Adrenal gland (tissue), 12 donors: ENCODE results near the gene RAB40C. TPM values are rescaled to one million over a fixed set of nuclear protein-coding genes. Genes with fewer than 3 reads are reported as not detected.
A peak's percentile ranks its signal among the peaks of the same experiment; 100 is the strongest.

ENCODE experiments used
- DNase-seq, 7 donors: peaks; one replicate each; pipeline ENCODE4 v3.0.0-alpha.2; 2019 to 2020
- H3K27ac ChIP-seq, 5 donors: fragments of 200-600 bp; sonication (generic) in 4 of 5; 1 replicate in 3 of 5; 2 replicates in 2 of 5; pipeline versions ENCODE4 v1.5.1 to v1.8.0; 2016 to 2020; ENCODE audit warnings: mild to moderate bottlenecking in 1 of 5
- H3K27me3 ChIP-seq: fragments of 200-600 bp; 2 replicates; pipeline ENCODE4 v1.8.0; 2021
- H3K36me3 ChIP-seq, 2 donors: fragments of 200-600 bp; replicated peaks in 1 of 2; 1 replicate in 1 of 2; 2 replicates in 1 of 2; pipeline versions ENCODE4 v1.5.1 to v1.8.0; 2018 to 2022
- H3K4me1 ChIP-seq, 2 donors: fragments of 200-600 bp; replicated peaks in 1 of 2; 1 replicate in 1 of 2; 2 replicates in 1 of 2; pipeline versions ENCODE4 v1.5.1 to v1.8.0; 2018 to 2021
- H3K4me3 ChIP-seq, 4 donors: fragments of 200-600 bp; sonication (generic) in 3 of 4; one replicate each; pipeline ENCODE4 v1.5.1; 2016 to 2018
- H3K9me3 ChIP-seq, 3 donors: fragments of 200-600 bp; sonication (generic) in 1 of 3; replicated peaks in 1 of 3; 1 replicate in 2 of 3; 2 replicates in 1 of 3; pipeline versions ENCODE4 v1.5.1 to v1.8.0; 2016 to 2021
- CTCF ChIP-seq, 6 experiments: fragments of 450-650 bp in 4 of 6; fragments of 200-600 bp in 2 of 6; sonication (generic) in 1 of 6; IDR thresholded peaks; 1 replicate in 5 of 6; 2 replicates in 1 of 6; pipeline versions ENCODE4 v1.5.1 to v1.8.0; 2016 to 2021; ENCODE audit warnings: antibody characterized with exemption in 6 of 6, mild to moderate bottlenecking in 2 of 6, moderate library complexity in 1 of 6
- POLR2A ChIP-seq, 2 donors: fragments of 450-650 bp; IDR thresholded peaks; one replicate each; pipeline ENCODE4 v1.6.1; 2017; ENCODE audit warnings: antibody characterized with exemption in 2 of 2, mild to moderate bottlenecking in 2 of 2, moderate library complexity in 1 of 2
- WGBS, 4 donors: extraction: QIAGEN DNeasy Blood & Tissue Kit in 2 of 4; methylation state at CpG; one replicate each; pipeline versions ENCODE4 v1.1.5 to v1.1.7; 2013 to 2017; 5-methylcytosine and 5-hydroxymethylcytosine counted together
- intact Hi-C, 2 donors: fragments of 100-400 bp; cut with DNase I; formaldehyde crosslinking; loops; one replicate each; pipeline versions ENCODE4 v1.14.1 to v1.15.0; 2022 to 2023
- polyA plus RNA-seq, 3 donors: library from polyadenylated mRNA; stranded (reverse); fragments of 200-250 nt in 2 of 3; fragments of 350-450 nt in 1 of 3; fragmentation: Illumina TruSeq in 1 of 3; extraction: RNeasy Lipid Tissue Mini Kit (QIAGEN cat#74804) in 1 of 3; gene quantifications; one replicate each; pipeline ENCODE4 v1.2.3, GENCODE V29; 2013 to 2014
- total RNA-seq, 9 donors: library from RNA; depleted of rRNA in 4 of 9; stranded (reverse); fragments of >200 nt in 4 of 9; fragments of 120-200 nt in 1 of 9; fragmentation: NEBNext Ultra II Directional in 1 of 9; extraction: Animal tissue kit (Norgen Biotek cat#: 25700) in 1 of 9; gene quantifications; one replicate each; pipeline versions ENCODE4 v1.1.0 to v1.2.4, GENCODE V29; 2013 to 2023
- donor health status: healthy with polysubstance abuse.
- donor health status: Bipolar disorder and iron deficiency.
- donor health status: DM: yes; HTN: yes; CAD: no.
- donor health status: DM: no; HTN: no; CAD: no.
- donor health status: DM: no; HTN: no; CAD: no.
- donor health status: DM: yes; HTN: yes; CAD: no.

The RAB40C gene
- total and polyA plus RNA-seq, 12 donors = 2.3 to 36.2 (median 15.8) TPM

- intact Hi-C loops = no loop called here
- Histone ChIP-seq H3K36me3 (no peaks in the 10 kb centered on the region), H3K27ac (peak overlapping the region; percentile 85 to 100 (median 93)), H3K4me1 (peaks cover 67 to 70% of the 10 kb centered on the region in 2 donors), H3K4me3 (peak overlapping the region in 2 of 4 donors; percentile 43 to 97), H3K27me3 (no peaks in the 10 kb centered on the region), H3K9me3 (no peaks in the 10 kb centered on the region)
- DNase-seq = no peak
- no peak for TF ChIP-seq CTCF (IDR thresholded peaks at IDR 0.05)
- WGBS, 4 donors = 61 to 69% (median 65%) methylated on average over 3 to 13 of the region's 13 CpGs
Measured at GRCh38 chr16:643050-643368, 53.1 kb downstream of the RAB40C start.

GRCh38 chr16:644556-644955 is 54.7 kb downstream of the RAB40C start:
- intact Hi-C loops = no loop called here
- H3K4me1 ChIP-seq = peaks cover 63 to 68% of the 10 kb centered on the region in 2 donors
- 79 to 88% (median 83%) methylated on average over 9 to 12 of the region's 12 CpGs for WGBS, 4 donors
- no peaks in the 10 kb centered on the region for H3K9me3 ChIP-seq
- H3K36me3 ChIP-seq = no peaks in the 10 kb centered on the region
- peak overlapping the region in 3 of 5 donors; percentile 68 to 95 (median 92) for H3K27ac ChIP-seq
- H3K4me3 ChIP-seq = no peak overlapping the region
- H3K27me3 ChIP-seq = no peaks in the 10 kb centered on the region
- TF ChIP-seq CTCF (IDR thresholded peaks at IDR 0.05) (no peak), POLR2A (IDR thresholded peaks at IDR 0.05) (peak in 1 of 2 donors; percentile 2)
- DNase-seq = no peak

- intact Hi-C loops = no loop called here
- H3K4me1 ChIP-seq = peaks cover 70 to 74% of the 10 kb centered on the region in 2 donors
- TF ChIP-seq POLR2A (IDR thresholded peaks at IDR 0.05) = peak in 1 of 2 donors; percentile 36
- no peak for TF ChIP-seq CTCF (IDR thresholded peaks at IDR 0.05)
- H3K27me3 ChIP-seq = no peaks in the 10 kb centered on the region
- DNase-seq = peak in 6 of 7 donors; percentile 83 to 91 (median 89)
- H3K4me3 ChIP-seq = no peak overlapping the region
- H3K9me3 ChIP-seq = no peaks in the 10 kb centered on the region
- H3K27ac ChIP-seq = peak overlapping the region; percentile 37 to 95 (median 74)
- H3K36me3 ChIP-seq = no peaks in the 10 kb centered on the region
- 53 to 63% (median 61%) methylated on average over 25 to 32 of the region's 32 CpGs for WGBS, 4 donors
Measured at GRCh38 chr16:645852-646678, 56.2 kb downstream of the RAB40C start.

- H3K4me1 ChIP-seq = peaks cover 70 to 80% of the 10 kb centered on the region in 2 donors
- no peaks in the 10 kb centered on the region for H3K36me3 ChIP-seq
- 74 to 88% (median 80%) methylated on average over 14 to 22 of the region's 22 CpGs for whole genome bisulfite sequencing, 4 donors
- no peak for DNase-seq
- no peak for TF ChIP-seq CTCF (IDR thresholded peaks at IDR 0.05)
- no peaks in the 10 kb centered on the region for H3K9me3 ChIP-seq
- H3K4me3 ChIP-seq = no peak overlapping the region
- intact Hi-C loops = no loop called here
- H3K27ac ChIP-seq = peak overlapping the region; percentile 37 to 95 (median 74)
- H3K27me3 ChIP-seq = no peaks in the 10 kb centered on the region
Measured at GRCh38 chr16:646679-647172, 56.9 kb downstream of the RAB40C start.
